H1 (cell line): ENCODE data around the gene CLEC2D. TPM values are rescaled to one million over a fixed set of nuclear protein-coding genes. Genes with fewer than 3 reads are reported as not detected.

ENCODE experiments used
- ASH2L ChIP-seq: fragments of 200-600, 300-600 bp; sonication (generic); IDR thresholded peaks from one replicate; pipeline ENCODE4 v1.7.1; 2017; ENCODE audit warnings: low read length
- CBX5 ChIP-seq: fragments of 300-800, 300-1000 bp; sonication (generic); IDR thresholded peaks from 2 replicates; pipeline ENCODE4 v1.7.1; 2016; ENCODE audit warnings: antibody characterized with exemption, low read length, low read depth
- EGR1 ChIP-seq: IDR thresholded peaks from 2 replicates; pipeline ENCODE4 v1.6.1; 2011; ENCODE audit warnings: low read depth, low read length, borderline replicate concordance
- SRF ChIP-seq: IDR thresholded peaks from 2 replicates; pipeline ENCODE4 v1.6.1; 2011; ENCODE audit warnings: mild to moderate bottlenecking, low read depth, low read length, moderate library complexity
- polyA plus RNA-seq, 7 experiments: library from polyadenylated mRNA; depleted of rRNA in 3 of 7; stranded (reverse) in 5 of 7; unstranded in 2 of 7; fragments of >200 nt in 5 of 7; fragments of 200-250 nt in 2 of 7; gene quantifications; 1 replicate in 5 of 7; 2 replicates in 1 of 7; 4 replicates in 1 of 7; pipeline versions ENCODE4 v1.2.1 to v1.2.3, GENCODE V29; 2011 to 2013; ENCODE audit warnings: missing spikeins in 2 of 7, mixed read lengths in 2 of 7
- total RNA-seq: library from RNA; stranded (reverse); fragmentation: NEBNext Ultra II Directional; extraction: Animal tissue kit (Norgen Biotek cat#: 25700); gene quantifications from 2 replicates; pipeline ENCODE4 v1.2.1, GENCODE V29; 2021
- TF ChIP-seq, protein P1 (sequence below): IDR thresholded peaks from 2 replicates; pipeline ENCODE4 v1.6.1; 2012; ENCODE audit warnings: low read length, inconsistent platforms

The CLEC2D gene
- total and polyA plus RNA-seq, 2 of the 8 experiments (the other 6 are each of a cell fraction or from before 2014, with no cell fraction given) = 4.2 to 6.2 TPM

DNA sequence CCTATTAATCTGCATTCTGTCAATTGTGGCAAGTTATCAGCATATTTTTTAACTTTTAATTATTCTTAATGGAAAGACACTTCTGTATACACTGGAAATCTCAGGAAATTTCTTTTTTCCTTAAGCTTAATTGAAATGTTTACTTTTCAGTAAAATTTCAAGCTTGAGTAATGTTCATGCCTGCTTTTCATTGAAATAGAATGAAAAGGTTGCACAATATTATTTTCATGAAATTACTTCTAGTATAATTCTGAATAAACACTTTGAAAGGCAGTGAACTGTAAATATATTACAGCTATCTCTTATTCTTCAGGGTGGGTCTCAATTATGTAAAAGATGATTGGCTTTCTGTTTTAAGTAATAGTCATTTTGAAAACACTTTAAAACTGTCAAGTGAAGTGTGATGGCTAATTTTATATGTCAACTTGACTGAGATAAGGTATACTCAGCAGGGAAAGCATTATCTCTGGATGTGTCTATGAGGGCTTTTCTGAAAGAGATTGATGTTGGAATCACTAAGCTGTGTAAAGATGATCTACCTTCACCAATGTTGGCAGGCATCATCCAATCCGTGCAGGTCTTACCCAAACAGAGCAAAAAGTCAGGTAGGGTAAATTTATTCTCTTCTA is 29.9 kb downstream of the CLEC2D start (continued):
- TF ChIP-seq CBX5 (no peak), ASH2L (no peak), SRF (no peak), EGR1 (no peak)
- TF ChIP-seq, protein P1, sequence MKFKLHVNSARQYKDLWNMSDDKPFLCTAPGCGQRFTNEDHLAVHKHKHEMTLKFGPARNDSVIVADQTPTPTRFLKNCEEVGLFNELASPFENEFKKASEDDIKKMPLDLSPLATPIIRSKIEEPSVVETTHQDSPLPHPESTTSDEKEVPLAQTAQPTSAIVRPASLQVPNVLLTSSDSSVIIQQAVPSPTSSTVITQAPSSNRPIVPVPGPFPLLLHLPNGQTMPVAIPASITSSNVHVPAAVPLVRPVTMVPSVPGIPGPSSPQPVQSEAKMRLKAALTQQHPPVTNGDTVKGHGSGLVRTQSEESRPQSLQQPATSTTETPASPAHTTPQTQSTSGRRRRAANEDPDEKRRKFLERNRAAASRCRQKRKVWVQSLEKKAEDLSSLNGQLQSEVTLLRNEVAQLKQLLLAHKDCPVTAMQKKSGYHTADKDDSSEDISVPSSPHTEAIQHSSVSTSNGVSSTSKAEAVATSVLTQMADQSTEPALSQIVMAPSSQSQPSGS = no peak
- TF ChIP-seq, all 59 proteins: peak for 0
